K562 (cell line): ENCODE data around the gene SPEF1. TPM values are rescaled to one million over a fixed set of nuclear protein-coding genes. Genes with fewer than 3 reads are reported as not detected.

Experiments used
- ATAC-seq: fragments of 200-7000 bp; cut with Tn5 transposase; 3 replicates; pipeline ENCODE4 v1.9.1; 2020; ENCODE audit warnings: moderate library complexity
- BruUV-seq: library from RNA; stranded (reverse); fragments of 400-500 nt; replicated peaks from 2 replicates; lab custom pipeline; 2021; lab: Mats Ljungman, UMichigan
- CTCF ChIA-PET: fragments of 300-600 bp; formaldehyde crosslinking; extraction: SDS; loops from one replicate; lab custom pipeline; 2021; ENCODE audit warnings: low intra/inter-chr PET ratio; lab: Yijun Ruan, JAX
- POLR2A ChIA-PET: fragments of 300-600, 350-650 bp; sonication (Branson Sonifier 250); formaldehyde crosslinking; extraction: SDS; loops from one replicate; lab custom pipeline; 2021; ENCODE audit warnings: antibody characterized with exemption, inconsistent platforms; lab: Yijun Ruan, JAX
- DNase-seq, 4 experiments: peaks; one replicate each; pipeline versions ENCODE4 v3.0.0 to v3.0.0-alpha.2; 2011 to 2018; ENCODE audit warnings: low spot score in 3 of 4, mixed read lengths in 3 of 4; ENCODE audit errors: extremely low read depth in 1 of 4
- FAIRE-seq: peaks from 2 replicates; lab custom pipeline; 2011; peaks lifted over from hg19 to GRCh38; lab: Jason Lieb, UNC
- H2AFZ ChIP-seq: 2 replicates; pipeline ENCODE4 v1.6.0; 2011; ENCODE audit warnings: low read depth, low read length, control low read depth, inconsistent platforms
- H3K27ac ChIP-seq: fragments of 200-600 bp; 3 replicates; pipeline ENCODE4 v1.8.0; 2011; ENCODE audit warnings: low read depth, mild to moderate bottlenecking, control low read depth, inconsistent platforms, low read length, moderate library complexity, mixed read lengths; ENCODE audit errors: extremely low read depth
- H3K27me3 ChIP-seq, 2 experiments: fragments of 300-600 bp in 1 of 2; 2 replicates in 1 of 2; 3 replicates in 1 of 2; pipeline versions ENCODE4 v1.6.0 to v1.8.0; 2011; ENCODE audit warnings: inconsistent platforms in 2 of 2, low read length in 2 of 2, mild to moderate bottlenecking in 1 of 2, mixed read lengths in 1 of 2, moderate library complexity in 1 of 2; ENCODE audit not compliant: control insufficient read depth in 2 of 2, insufficient read depth in 2 of 2
- H3K36me3 ChIP-seq: fragments of 300-600 bp; 3 replicates; pipeline ENCODE4 v1.8.0; 2011; ENCODE audit warnings: mild to moderate bottlenecking, low read length, inconsistent platforms; ENCODE audit not compliant: control insufficient read depth, insufficient read depth
- H3K4me1 ChIP-seq, 2 experiments: fragments of 200-600 bp in 1 of 2; replicated peaks in 1 of 2; 2 replicates in 1 of 2; 3 replicates in 1 of 2; pipeline versions ENCODE4 v1.5.1 to v1.8.0; 2011; ENCODE audit warnings: inconsistent platforms in 2 of 2, low read length in 2 of 2, mild to moderate bottlenecking in 1 of 2, mixed read lengths in 1 of 2, moderate library complexity in 1 of 2; ENCODE audit not compliant: control insufficient read depth in 2 of 2, insufficient read depth in 2 of 2
- H3K4me2 ChIP-seq: 2 replicates; pipeline ENCODE4 v1.6.1; 2011; ENCODE audit warnings: low read length, control low read depth, inconsistent platforms, mixed read lengths; ENCODE audit not compliant: insufficient read depth
- H3K4me3 ChIP-seq: fragments of 200-600 bp; sonication (generic), shearing (Covaris generic); 2 replicates; pipeline ENCODE4 v1.5.1; 2016; ENCODE audit warnings: control low read depth, inconsistent platforms
- H3K79me2 ChIP-seq: fragments of 200-600 bp; 3 replicates; pipeline ENCODE4 v1.8.0; 2011; ENCODE audit warnings: low read length, inconsistent platforms; ENCODE audit not compliant: control insufficient read depth, insufficient read depth
- H3K9ac ChIP-seq, 2 experiments: 2 replicates each; pipeline versions ENCODE4 v1.6.0 to v1.6.1; 2011; ENCODE audit warnings: low read depth in 2 of 2, low read length in 2 of 2, control low read depth in 1 of 2, inconsistent platforms in 1 of 2, mild to moderate bottlenecking in 1 of 2, mixed read lengths in 1 of 2; ENCODE audit not compliant: insufficient read depth in 1 of 2
- H3K9me1 ChIP-seq: one replicate; pipeline ENCODE4 v1.6.0; 2011; ENCODE audit warnings: inconsistent platforms, mild to moderate bottlenecking, low read length, moderate library complexity; ENCODE audit not compliant: control insufficient read depth, insufficient read depth
- H3K9me3 ChIP-seq: replicated peaks from 2 replicates; pipeline ENCODE4 v1.5.1; 2011; ENCODE audit warnings: low read depth, low read length, inconsistent platforms; ENCODE audit not compliant: control insufficient read depth, insufficient read depth
- H4K20me1 ChIP-seq: replicated peaks from 2 replicates; pipeline ENCODE4 v1.6.1; 2011; ENCODE audit warnings: low read length, inconsistent platforms, mixed read lengths; ENCODE audit not compliant: control insufficient read depth, insufficient read depth
- BCL6 ChIP-seq: fragments of 250-450 bp; sonication (Bioruptor Pico); IDR thresholded peaks from 2 replicates; pipeline ENCODE4 v1.4.0; 2020
- CCNT2 ChIP-seq: IDR thresholded peaks from 2 replicates; pipeline ENCODE4 v1.6.1; 2011; ENCODE audit warnings: borderline replicate concordance, low read depth, mild to moderate bottlenecking, moderate library complexity, mixed read lengths, low read length; ENCODE audit not compliant: insufficient read length; ENCODE audit errors: extremely low read depth
- CREBBP ChIP-seq: IDR thresholded peaks from one replicate; pipeline ENCODE4 v1.6.1; 2012; ENCODE audit warnings: low read depth, mild to moderate bottlenecking, control low read depth, inconsistent platforms, low read length
- ELF1 ChIP-seq: fragments of 200-800 bp; sonication (Bioruptor generic); IDR thresholded peaks from 2 replicates; pipeline ENCODE4 v1.6.1; 2016; ENCODE audit warnings: missing genetic modification characterization, missing compliant biosample characterization
- FOXK1 ChIP-seq: sonication (generic); formaldehyde crosslinking; IDR thresholded peaks from 2 replicates; pipeline ENCODE4 v1.8.0; 2022; ENCODE audit warnings: missing genetic modification reagents, mild to moderate bottlenecking, borderline replicate concordance
- FUS ChIP-seq: fragments of 200-400 bp; formaldehyde crosslinking; optimal IDR thresholded peaks from 2 replicates; pipeline ENCODE3; 2017; ENCODE audit warnings: low read depth, low read length
- HDAC1 ChIP-seq, 2 experiments: fragments of 450-650 bp; IDR thresholded peaks; 2 replicates each; pipeline ENCODE4 v1.6.1; 2016 to 2017; ENCODE audit warnings: inconsistent platforms in 1 of 2, mild to moderate bottlenecking in 1 of 2, moderate library complexity in 1 of 2
- KLF13 ChIP-seq: fragments of 450-650 bp; IDR thresholded peaks from 2 replicates; pipeline ENCODE4 v1.6.1; 2016; ENCODE audit warnings: missing genetic modification characterization, low read depth, mild to moderate bottlenecking, missing compliant biosample characterization, moderate library complexity, borderline replicate concordance
- POLR2AphosphoS2 ChIP-seq: IDR thresholded peaks from 2 replicates; pipeline ENCODE4 v1.6.1; 2012; ENCODE audit warnings: low read length, improper control_type of control experiment
- SUPT5H ChIP-seq: fragments of 450-650 bp; IDR thresholded peaks from 2 replicates; pipeline ENCODE4 v1.6.1; 2016
- ZBTB17 ChIP-seq: fragments of 450-650 bp; formaldehyde crosslinking; IDR thresholded peaks from 2 replicates; pipeline ENCODE4 v1.4.0; 2020; ENCODE audit warnings: mild to moderate bottlenecking
- ZNF316 ChIP-seq: fragments of 450-650 bp; IDR thresholded peaks from 2 replicates; pipeline ENCODE4 v1.6.1; 2016
- WGBS: fragments of 100-300 bp; shearing (Covaris generic); methylation state at CpG from one replicate; pipeline ENCODE4 v1.1.6; 2016; ENCODE audit warnings: low coverage, mixed read lengths; ENCODE audit not compliant: insufficient coverage; ENCODE audit errors: missing lambda C conversion rate; 5-methylcytosine and 5-hydroxymethylcytosine counted together
- in situ Hi-C: fragments of 300-500 bp; cut with MboI; formaldehyde crosslinking; loops from 4 replicates; pipeline ENCODE4 v1.15.0; 2018; ENCODE audit warnings: inconsistent platforms, mixed read lengths
- intact Hi-C: fragments of 100-400 bp; cut with micrococcal nuclease; formaldehyde crosslinking; loops from 2 replicates; pipeline ENCODE4 v1.14.2; 2022
- polyA plus RNA-seq, 8 experiments: library from polyadenylated mRNA; depleted of rRNA in 4 of 8; stranded (reverse) in 5 of 8; unstranded in 3 of 8; fragments of >200 nt; fragmentation: Nextera tagmentation in 2 of 8; fragmentation: Illumina TruSeq in 1 of 8; extraction: Ambion mirVana in 2 of 8; extraction: Trizol in 1 of 8; gene quantifications; 2 replicates each; pipeline versions ENCODE4 v1.2.1 to v1.2.3, GENCODE V29; 2011 to 2014; ENCODE audit warnings: inconsistent platforms in 1 of 8, missing spikeins in 1 of 8
- total RNA-seq, 7 experiments: library from RNA; depleted of rRNA in 6 of 7; stranded (reverse); fragments of >200 nt in 6 of 7; fragmentation: Illumina TruSeq in 2 of 7; extraction: Trizol in 2 of 7; gene quantifications; 2 replicates each; pipeline versions ENCODE4 v1.2.1 to v1.2.3, GENCODE V29; 2011 to 2021; ENCODE audit warnings: low replicate concordance in 1 of 7
- TF ChIP-seq, protein P1 (sequence below): fragments of 250-450 bp; sonication (Bioruptor Pico); IDR thresholded peaks from 2 replicates; pipeline ENCODE4 v1.5.0; 2021; ENCODE audit warnings: mild to moderate bottlenecking, borderline replicate concordance
- TF ChIP-seq, protein P2 (sequence below): sonication (generic); formaldehyde crosslinking; IDR thresholded peaks from 2 replicates; pipeline ENCODE4 v1.4.0; 2020; ENCODE audit warnings: mild to moderate bottlenecking, missing genetic modification reagents
- TF ChIP-seq, protein P3 (sequence below): fragments of 200-400 bp; formaldehyde crosslinking; IDR thresholded peaks from 2 replicates; pipeline ENCODE4 v1.6.1; 2017; ENCODE audit warnings: mild to moderate bottlenecking, low read depth, low read length, moderate library complexity

SPEF1 gene
- total and polyA plus RNA-seq, 9 of the 15 experiments (the other 6 are each of a cell fraction or from before 2014, with no cell fraction given), result not detected

DNA sequence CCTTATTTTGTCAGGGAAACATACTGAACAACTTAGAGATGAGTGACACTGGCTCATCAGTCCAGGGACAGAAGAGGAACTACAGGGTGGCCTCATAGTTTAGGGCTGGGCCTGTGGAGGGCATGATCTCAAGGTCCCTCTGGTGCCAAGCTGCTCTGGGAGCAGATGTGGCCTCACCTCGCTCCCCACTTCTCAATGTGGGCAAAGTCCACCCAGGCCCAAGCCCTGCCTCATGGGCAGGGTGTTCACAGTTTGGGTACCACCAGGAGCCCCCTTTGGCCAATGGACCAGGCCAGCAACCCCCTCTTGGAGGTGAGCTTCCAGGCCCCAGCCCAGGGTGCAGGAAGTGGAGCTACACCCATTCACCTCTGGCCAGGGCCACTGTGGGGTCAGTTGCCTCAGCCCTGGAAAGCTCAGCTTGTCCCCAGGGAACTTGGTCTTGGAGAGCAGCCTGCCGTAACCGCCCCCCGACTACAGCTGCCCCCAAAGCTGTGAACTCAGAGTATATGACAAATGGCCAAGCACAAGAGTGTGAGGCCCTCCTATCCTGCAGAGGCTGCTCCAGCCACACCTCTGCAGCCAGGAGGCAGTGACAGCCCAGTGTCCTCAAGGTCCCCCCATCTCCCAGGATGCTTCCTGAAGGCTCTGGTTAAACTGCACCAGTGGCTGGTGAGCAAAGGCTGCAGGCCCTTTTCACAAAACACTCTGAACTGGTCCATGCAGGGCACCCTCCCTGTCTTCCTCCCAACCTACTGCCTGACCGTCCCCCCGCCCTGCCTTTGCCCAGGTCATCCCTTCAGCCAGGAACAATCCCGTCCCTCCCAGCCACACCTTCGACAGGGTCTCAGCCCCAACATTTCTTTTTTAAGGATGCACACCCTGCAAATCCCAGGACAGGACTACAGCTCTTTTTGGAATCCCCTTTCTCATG lies 17.3 kb downstream of the SPEF1 start:
- in situ Hi-C loops, result no loop called here
- Histone ChIP-seq H3K4me1 (peaks cover 7 to 50% of the 10 kb centered on the region in 2 experiments; a peak in 3 of 5 replicates), H2AFZ (no peak overlapping the region), H3K27ac (no peak overlapping the region), H3K79me2 (peaks cover 27% of the 10 kb centered on the region), H3K9ac (peak overlapping the region in 1 of 2 experiments; percentile 10; a peak in 2 of 4 replicates), H4K20me1 (no peaks in the 10 kb centered on the region), H3K4me2 (no peak overlapping the region), H3K9me3 (no peaks in the 10 kb centered on the region), H3K4me3 (no peak overlapping the region), H3K27me3 (no peaks in the 10 kb centered on the region), H3K36me3 (peaks cover 32% of the 10 kb centered on the region; the same call in 2 of the 3 replicates), H3K9me1 (no peaks in the 10 kb centered on the region)
- POLR2A ChIA-PET, result interaction anchor here (0.5 kb wide), 2 partner anchors 52 to 309 kb away, joined by 3 read pairs; no protein-coding TSS in a partner anchor
- ATAC-seq (no peak), FAIRE-seq (no peak), DNase-seq (no peak)
- intact Hi-C loops, result no loop called here
- CTCF ChIA-PET, result no interaction called here
- no TSS peak for BruUV-seq
- WGBS, result 94% methylated on average over 6 of the region's 8 CpGs
- TF ChIP-seq KLF13 (tag), result no peak
- TF ChIP-seq, protein P1, sequence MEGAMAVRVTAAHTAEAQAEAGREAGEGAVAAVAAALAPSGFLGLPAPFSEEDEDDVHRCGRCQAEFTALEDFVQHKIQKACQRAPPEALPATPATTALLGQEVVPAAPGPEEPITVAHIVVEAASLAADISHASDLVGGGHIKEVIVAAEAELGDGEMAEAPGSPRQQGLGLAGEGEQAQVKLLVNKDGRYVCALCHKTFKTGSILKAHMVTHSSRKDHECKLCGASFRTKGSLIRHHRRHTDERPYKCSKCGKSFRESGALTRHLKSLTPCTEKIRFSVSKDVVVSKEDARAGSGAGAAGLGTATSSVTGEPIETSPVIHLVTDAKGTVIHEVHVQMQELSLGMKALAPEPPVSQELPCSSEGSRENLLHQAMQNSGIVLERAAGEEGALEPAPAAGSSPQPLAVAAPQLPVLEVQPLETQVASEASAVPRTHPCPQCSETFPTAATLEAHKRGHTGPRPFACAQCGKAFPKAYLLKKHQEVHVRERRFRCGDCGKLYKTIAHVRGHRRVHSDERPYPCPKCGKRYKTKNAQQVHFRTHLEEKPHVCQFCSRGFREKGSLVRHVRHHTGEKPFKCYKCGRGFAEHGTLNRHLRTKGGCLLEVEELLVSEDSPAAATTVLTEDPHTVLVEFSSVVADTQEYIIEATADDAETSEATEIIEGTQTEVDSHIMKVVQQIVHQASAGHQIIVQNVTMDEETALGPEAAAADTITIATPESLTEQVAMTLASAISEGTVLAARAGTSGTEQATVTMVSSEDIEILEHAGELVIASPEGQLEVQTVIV (CRISPR knock-in tag), result no peak
- no peak for TF ChIP-seq CREBBP
- TF ChIP-seq, protein P2, sequence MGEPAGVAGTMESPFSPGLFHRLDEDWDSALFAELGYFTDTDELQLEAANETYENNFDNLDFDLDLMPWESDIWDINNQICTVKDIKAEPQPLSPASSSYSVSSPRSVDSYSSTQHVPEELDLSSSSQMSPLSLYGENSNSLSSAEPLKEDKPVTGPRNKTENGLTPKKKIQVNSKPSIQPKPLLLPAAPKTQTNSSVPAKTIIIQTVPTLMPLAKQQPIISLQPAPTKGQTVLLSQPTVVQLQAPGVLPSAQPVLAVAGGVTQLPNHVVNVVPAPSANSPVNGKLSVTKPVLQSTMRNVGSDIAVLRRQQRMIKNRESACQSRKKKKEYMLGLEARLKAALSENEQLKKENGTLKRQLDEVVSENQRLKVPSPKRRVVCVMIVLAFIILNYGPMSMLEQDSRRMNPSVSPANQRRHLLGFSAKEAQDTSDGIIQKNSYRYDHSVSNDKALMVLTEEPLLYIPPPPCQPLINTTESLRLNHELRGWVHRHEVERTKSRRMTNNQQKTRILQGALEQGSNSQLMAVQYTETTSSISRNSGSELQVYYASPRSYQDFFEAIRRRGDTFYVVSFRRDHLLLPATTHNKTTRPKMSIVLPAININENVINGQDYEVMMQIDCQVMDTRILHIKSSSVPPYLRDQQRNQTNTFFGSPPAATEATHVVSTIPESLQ (CRISPR knock-in tag), result no peak
- no peak for TF ChIP-seq ELF1 (tag)
- no peak for TF ChIP-seq CCNT2
- TF ChIP-seq SUPT5H, result no peak
- no peak for TF ChIP-seq BCL6
- TF ChIP-seq ZBTB17 (CRISPR knock-in tag), result no peak
- TF ChIP-seq, protein P3, sequence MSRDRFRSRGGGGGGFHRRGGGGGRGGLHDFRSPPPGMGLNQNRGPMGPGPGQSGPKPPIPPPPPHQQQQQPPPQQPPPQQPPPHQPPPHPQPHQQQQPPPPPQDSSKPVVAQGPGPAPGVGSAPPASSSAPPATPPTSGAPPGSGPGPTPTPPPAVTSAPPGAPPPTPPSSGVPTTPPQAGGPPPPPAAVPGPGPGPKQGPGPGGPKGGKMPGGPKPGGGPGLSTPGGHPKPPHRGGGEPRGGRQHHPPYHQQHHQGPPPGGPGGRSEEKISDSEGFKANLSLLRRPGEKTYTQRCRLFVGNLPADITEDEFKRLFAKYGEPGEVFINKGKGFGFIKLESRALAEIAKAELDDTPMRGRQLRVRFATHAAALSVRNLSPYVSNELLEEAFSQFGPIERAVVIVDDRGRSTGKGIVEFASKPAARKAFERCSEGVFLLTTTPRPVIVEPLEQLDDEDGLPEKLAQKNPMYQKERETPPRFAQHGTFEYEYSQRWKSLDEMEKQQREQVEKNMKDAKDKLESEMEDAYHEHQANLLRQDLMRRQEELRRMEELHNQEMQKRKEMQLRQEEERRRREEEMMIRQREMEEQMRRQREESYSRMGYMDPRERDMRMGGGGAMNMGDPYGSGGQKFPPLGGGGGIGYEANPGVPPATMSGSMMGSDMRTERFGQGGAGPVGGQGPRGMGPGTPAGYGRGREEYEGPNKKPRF, result no peak
- no peak for TF ChIP-seq FOXK1 (CRISPR knock-in tag)
- TF ChIP-seq HDAC1 (IDR thresholded peaks at IDR 0.05), result no peak
- TF ChIP-seq FUS, result no peak
- TF ChIP-seq POLR2AphosphoS2, result no peak
- no peak for TF ChIP-seq ZNF316
